Measurements from ENCODE around the gene IGFLR1.

GRCh38 chr19:35781650-35782049 is 39.4 kb upstream of the IGFLR1 start:
- no peak for TF ChIP-seq POLR2A (IDR thresholded peaks at IDR 0.05)
- no peak for TF ChIP-seq CTCF (IDR thresholded peaks at IDR 0.05)
